Measurements from ENCODE around the gene RPL13A.
"Not testable (repeated sequence)": the region's sequence is repeated elsewhere in the genome, so short reads cannot be mapped to it uniquely, and the experiment has no call there.

The RPL13A gene

GRCh38 chr19:49487277-49488045 lies at the start of gene RPL13A:
RPL13A (plus strand) TSS chr19:49487608; CDS start chr19:49487630, 22 bp downstream.
- DNase-seq: peak; percentile 99 to 100

DNA sequence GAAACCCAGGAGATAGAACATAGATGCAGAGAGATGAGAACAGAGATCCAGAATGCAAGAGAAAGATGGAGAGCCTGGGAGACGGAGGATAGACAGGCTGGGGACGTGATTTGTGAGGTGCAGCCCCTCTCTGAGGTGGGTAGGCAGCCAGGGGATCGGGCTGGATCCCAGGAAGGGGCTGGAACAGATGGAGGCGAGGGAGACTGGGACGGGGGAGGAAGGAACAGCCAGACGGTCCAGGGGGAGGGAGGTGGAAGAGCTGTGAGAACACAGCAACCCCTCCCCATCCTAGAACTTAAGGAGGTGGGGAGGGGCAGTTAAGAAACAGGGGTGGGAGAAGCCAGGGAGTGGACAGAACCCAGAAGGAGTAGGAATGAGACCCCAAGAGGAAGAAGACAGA lies 49.1 kb upstream of the RPL13A start:
- DNase-seq: no peak

GRCh38 chr19:49439836-49440235 lies 47.6 kb upstream of the RPL13A start:
- DNase-seq: no peak

- no peak for DNase-seq
Measured at GRCh38 chr19:49440439-49441209, 46.8 kb upstream of the RPL13A start.

GRCh38 chr19:49441210-49441959 lies 46.0 kb upstream of the RPL13A start, which contains the start of gene SLC17A7:
SLC17A7 (minus strand) TSS chr19:49441527; CDS start chr19:49441379, 148 bp downstream.
- peak; percentile 64 to 76 for DNase-seq

GRCh38 chr19:49441960-49442350 lies 45.5 kb upstream of the RPL13A start:
- no peak for DNase-seq

GRCh38 chr19:49442354-49442753 lies 45.1 kb upstream of the RPL13A start:
- peak in 1 of 2 experiments; percentile 51 for DNase-seq

- peak; percentile 80 to 81 for DNase-seq
Measured at GRCh38 chr19:49442771-49443365, 44.5 kb upstream of the RPL13A start.

DNA sequence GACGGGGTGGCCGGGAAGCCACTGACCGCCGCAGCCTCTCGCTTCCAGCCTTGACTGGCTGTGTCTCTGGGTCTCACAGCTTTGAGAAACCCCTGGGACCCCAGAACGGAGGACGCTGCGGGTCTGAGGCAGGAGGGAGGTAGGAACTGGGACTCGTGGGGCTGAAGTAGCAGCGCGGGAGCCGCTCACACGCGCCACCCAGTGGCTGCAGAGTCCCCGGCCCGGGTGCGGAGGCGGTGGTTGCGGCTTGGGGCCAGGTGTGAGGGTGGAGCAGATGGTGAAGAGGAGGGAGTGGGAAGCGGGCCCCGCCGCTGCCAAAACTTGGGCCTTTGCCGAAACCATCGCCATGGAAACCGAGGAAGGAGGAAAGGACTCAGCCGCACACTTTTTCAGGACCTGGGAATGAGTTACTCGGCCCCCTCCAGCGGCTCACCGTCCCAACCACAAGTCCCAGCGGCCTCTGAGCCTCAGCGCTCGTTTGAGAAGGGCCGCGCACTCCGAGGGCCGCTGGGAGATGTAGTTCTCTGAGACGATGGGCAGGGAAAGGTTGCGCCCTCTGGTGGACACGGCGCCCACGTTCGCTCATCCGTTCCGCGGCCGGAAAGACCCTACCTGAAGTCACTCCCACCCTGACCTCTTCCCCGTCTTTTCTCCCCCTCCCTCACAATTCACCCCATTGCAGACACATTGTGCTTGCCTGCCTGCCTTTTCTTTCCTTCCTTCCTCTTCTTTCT lies 43.9 kb upstream of the RPL13A start:
- peak; percentile 97 to 98 for DNase-seq

GRCh38 chr19:49444100-49444700 lies 43.2 kb upstream of the RPL13A start:
- not testable (repeated sequence) for DNase-seq

GRCh38 chr19:49445997-49446396 lies 41.4 kb upstream of the RPL13A start:
- DNase-seq: no peak

- peak; percentile 63 to 72 for DNase-seq
Measured at GRCh38 chr19:49447485-49448431, 39.6 kb upstream of the RPL13A start.

DNA sequence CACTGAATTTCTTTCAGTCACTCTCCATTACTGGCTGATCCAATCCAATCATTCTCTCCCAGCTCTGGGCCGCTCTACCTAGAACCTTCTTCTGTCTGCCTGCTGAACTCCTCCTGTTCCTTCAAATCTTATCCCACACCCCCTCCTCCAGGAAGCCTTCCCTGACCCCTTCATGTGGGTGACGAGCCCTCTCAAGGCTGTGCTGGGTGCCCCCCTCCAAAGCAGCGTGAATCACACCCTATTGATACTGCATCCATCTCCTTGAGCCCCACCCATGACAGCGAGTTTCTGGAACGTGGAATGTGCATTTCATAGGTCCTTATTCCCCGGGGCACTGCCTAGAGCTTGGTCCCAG lies 39.0 kb upstream of the RPL13A start:
- no peak for DNase-seq

- DNase-seq: no peak
Measured at GRCh38 chr19:49450405-49450804, 37.0 kb upstream of the RPL13A start.

- peak; percentile 96 for DNase-seq
Measured at GRCh38 chr19:49451430-49452181, 35.8 kb upstream of the RPL13A start, which contains the start of gene PIH1D1. PIH1D1 (minus strand) TSS chr19:49451814; CDS start chr19:49451574, 240 bp downstream.

GRCh38 chr19:49453013-49453756 lies 34.2 kb upstream of the RPL13A start, which contains the start of gene ALDH16A1:
ALDH16A1 (plus strand) TSS chr19:49453225; CDS start chr19:49453332, 107 bp downstream.
- peak; percentile 99 for DNase-seq

- no peak for DNase-seq
Measured at GRCh38 chr19:49453757-49454240, 33.6 kb upstream of the RPL13A start.

DNA sequence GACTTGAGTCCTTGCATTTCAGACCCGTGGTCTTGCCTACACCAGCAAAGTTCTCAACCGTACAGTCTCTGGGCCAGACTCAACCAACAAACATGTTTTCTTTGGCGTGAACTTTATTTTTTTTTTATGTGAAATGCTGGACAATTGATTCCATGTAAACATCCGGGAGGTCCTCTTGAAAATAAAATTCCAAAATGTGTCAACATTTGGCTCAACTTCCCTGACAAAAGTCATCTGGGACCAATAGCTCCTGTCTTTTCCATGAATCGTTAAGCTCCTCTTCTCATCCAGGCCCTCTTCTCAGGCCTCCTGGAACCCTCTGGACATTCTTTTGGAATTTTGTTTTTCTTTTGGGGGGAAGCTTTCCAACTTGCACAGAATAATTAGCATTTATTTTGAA lies 31.6 kb upstream of the RPL13A start:
- DNase-seq: no peak

DNA sequence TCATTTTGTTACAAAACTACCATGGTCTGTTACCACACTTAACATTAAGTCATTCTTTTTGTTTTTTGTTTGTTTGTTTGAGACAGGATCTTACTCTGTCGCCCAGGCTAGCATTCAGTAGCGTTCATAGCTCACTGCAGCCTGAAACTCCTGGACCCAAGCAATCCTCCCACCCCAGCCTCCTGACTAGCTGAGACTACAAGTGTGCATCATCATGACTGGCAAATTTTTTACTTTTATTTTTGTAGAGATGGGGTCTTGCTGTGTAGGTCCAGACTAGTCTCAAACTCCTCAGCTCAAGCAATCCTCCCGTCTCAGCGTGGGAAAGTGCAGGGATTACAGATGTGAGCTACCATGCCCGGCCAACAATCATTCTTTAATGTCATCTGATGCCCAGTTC lies 31.1 kb upstream of the RPL13A start:
- DNase-seq: no peak
